Subcutaneous abdominal adipose tissue (tissue), 5 donors: Measurements from ENCODE around the gene SERPIND1.
"Not testable (repeated sequence)": the region's sequence is repeated elsewhere in the genome, so short reads cannot be mapped to it uniquely, and the experiment has no call there.

Experiments used
- H3K27ac ChIP-seq: one replicate; pipeline ENCODE4 v1.7.0; 2013; ENCODE audit warnings: low read depth, mild to moderate bottlenecking, inconsistent platforms, low read length, moderate library complexity
- H3K27me3 ChIP-seq, 5 donors: one replicate each; pipeline ENCODE4 v1.7.0; 2013; ENCODE audit warnings: low read length in 5 of 5, inconsistent platforms in 1 of 5; ENCODE audit not compliant: control insufficient read depth in 5 of 5, insufficient read depth in 4 of 5
- H3K36me3 ChIP-seq, 5 donors: one replicate each; pipeline ENCODE4 v1.7.0; 2013; ENCODE audit warnings: low read length in 5 of 5; ENCODE audit not compliant: control insufficient read depth in 5 of 5, insufficient read depth in 5 of 5
- H3K4me1 ChIP-seq, 5 donors: one replicate each; pipeline ENCODE4 v1.7.0; 2013; ENCODE audit warnings: low read length in 5 of 5, mild to moderate bottlenecking in 3 of 5, moderate library complexity in 1 of 5; ENCODE audit not compliant: control insufficient read depth in 5 of 5, insufficient read depth in 5 of 5
- H3K4me3 ChIP-seq, 5 donors: one replicate each; pipeline ENCODE4 v1.7.0; 2013; ENCODE audit warnings: low read length in 5 of 5, low read depth in 1 of 5
- H3K9ac ChIP-seq, 5 donors: one replicate each; pipeline ENCODE4 v1.7.0; 2013; ENCODE audit warnings: low read length in 5 of 5, mild to moderate bottlenecking in 4 of 5, moderate library complexity in 3 of 5
- H3K9me3 ChIP-seq, 5 donors: one replicate each; pipeline ENCODE4 v1.7.0; 2013; ENCODE audit warnings: low read length in 5 of 5; ENCODE audit not compliant: control insufficient read depth in 5 of 5
- donor health status: healthy.
- donor health status: healthy.
- donor health status: healthy.
- donor health status: healthy.
- donor health status: healthy.

Gene SERPIND1

DNA sequence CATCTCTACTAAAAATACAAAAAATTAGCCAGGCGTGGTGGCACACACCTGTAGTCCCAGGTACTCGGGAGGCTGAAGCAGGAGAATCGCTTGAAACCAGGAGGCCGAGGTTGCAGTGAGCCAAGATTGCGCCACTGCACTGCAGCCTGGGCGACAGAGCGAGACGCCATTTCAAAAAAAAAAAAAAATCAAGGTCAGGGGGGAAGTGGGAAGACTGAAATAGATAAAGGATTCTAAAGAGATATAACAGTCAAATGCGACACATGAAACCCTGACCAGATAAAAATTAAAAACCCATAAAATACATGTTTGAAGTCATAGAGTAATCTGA lies 4.5 kb upstream of the SERPIND1 start:
- not testable (repeated sequence) for H3K9me3 ChIP-seq, H3K9ac ChIP-seq, H3K27ac ChIP-seq, H3K27me3 ChIP-seq, H3K4me3 ChIP-seq, H3K4me1 ChIP-seq
- H3K36me3 ChIP-seq: peaks cover 4 to 46% (median 25%) of the 10 kb centered on the region in 5 donors

DNA sequence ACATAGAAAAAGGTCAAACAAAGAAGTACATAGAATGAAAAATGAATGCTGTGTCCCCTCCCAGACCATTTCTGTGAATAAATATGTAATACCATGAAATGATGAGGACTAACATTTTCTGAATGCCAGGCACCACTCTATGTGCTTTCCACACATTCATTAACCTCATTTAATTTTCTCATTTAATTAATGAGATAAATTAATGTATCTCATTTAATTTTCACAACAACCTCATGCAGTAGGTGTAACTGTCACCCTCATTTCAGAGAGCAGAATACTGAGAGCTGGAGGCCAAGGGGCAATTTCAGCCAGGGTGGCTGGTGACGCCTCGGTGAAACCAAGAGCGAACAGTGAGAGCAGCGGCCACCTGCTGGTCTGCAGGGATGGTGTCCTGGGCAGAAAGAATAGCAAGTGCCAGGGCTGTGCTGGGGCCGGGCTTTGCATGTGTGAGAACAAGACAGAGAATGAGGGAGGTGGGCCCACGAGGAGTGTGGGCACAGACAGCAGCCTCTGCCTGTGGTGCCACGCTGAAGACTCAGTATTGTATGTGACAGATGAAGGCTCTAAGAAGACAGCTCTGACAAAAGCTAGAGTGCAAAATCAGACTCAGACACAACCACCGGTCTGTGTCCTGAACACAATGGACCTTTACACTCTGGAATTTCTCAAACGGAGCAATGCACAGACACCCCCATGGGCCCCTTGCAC lies 1.8 kb upstream of the SERPIND1 start:
- no peak overlapping the region for H3K27ac ChIP-seq
- H3K9me3 ChIP-seq: no peaks in the 10 kb centered on the region
- H3K4me1 ChIP-seq: no peaks in the 10 kb centered on the region
- no peak overlapping the region for H3K9ac ChIP-seq
- no peak overlapping the region for H3K4me3 ChIP-seq
- no peaks in the 10 kb centered on the region for H3K27me3 ChIP-seq
- H3K36me3 ChIP-seq: peaks cover 3 to 36% (median 11%) of the 10 kb centered on the region in 5 donors

DNA sequence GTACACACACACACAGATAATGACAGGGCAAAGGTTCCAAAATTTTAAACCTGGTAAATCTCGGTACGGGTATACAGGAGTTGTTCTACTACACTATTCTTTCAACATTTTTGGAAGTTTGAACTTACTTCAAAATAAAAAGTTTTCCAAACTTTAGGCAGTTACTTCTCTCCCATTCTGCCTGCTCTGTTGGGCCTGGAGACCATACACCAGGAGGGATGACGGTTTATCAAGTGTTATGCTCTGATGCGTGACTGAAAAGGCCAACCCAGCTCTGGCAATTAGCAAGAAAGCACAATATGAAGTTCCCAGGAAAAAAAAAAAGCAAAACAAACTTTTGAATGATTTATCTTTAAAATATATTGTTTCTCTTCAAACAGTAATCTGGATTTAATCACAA lies 969 bp downstream of the SERPIND1 start:
- Histone ChIP-seq H3K36me3 (peaks cover 3 to 48% (median 21%) of the 10 kb centered on the region in 5 donors), H3K9ac (no peak overlapping the region), H3K4me1 (peaks cover 0 to 4% (median 0%) of the 10 kb centered on the region in 5 donors), H3K27me3 (no peaks in the 10 kb centered on the region), H3K9me3 (no peaks in the 10 kb centered on the region), H3K27ac (no peak overlapping the region), H3K4me3 (no peak overlapping the region)

DNA sequence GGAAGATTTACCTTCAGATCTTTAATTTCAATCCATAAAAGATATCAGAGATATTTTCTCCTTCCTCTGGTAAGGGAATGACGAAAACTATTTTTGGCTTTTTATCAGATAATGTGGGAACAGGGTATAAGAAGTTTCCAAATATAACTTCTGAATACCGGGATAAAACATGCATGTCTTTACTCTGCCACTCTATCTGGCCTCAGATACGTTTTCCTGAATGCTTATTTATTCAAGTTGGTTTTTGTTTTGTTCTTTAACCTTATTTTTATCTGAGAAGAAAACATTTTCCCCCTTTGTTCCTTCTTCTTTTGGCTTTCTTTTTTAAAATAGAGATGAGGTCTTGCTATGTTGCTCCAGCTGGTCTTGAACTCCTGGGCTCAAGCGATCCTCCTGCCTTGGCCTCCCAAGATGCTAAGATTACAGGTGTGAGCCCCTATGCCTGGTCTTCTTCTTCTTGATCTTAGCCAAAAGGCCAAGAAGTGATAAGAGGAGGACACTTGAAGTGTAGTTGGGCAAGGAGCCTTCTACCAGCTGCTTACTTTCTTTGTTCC lies 1.5 kb downstream of the SERPIND1 start:
- Histone ChIP-seq H3K9me3 (no peaks in the 10 kb centered on the region), H3K27ac (no peak overlapping the region), H3K36me3 (peaks cover 3 to 52% (median 21%) of the 10 kb centered on the region in 5 donors), H3K27me3 (no peaks in the 10 kb centered on the region), H3K4me1 (peaks cover 0 to 7% (median 0%) of the 10 kb centered on the region in 5 donors), H3K9ac (no peak overlapping the region), H3K4me3 (no peak overlapping the region)

DNA sequence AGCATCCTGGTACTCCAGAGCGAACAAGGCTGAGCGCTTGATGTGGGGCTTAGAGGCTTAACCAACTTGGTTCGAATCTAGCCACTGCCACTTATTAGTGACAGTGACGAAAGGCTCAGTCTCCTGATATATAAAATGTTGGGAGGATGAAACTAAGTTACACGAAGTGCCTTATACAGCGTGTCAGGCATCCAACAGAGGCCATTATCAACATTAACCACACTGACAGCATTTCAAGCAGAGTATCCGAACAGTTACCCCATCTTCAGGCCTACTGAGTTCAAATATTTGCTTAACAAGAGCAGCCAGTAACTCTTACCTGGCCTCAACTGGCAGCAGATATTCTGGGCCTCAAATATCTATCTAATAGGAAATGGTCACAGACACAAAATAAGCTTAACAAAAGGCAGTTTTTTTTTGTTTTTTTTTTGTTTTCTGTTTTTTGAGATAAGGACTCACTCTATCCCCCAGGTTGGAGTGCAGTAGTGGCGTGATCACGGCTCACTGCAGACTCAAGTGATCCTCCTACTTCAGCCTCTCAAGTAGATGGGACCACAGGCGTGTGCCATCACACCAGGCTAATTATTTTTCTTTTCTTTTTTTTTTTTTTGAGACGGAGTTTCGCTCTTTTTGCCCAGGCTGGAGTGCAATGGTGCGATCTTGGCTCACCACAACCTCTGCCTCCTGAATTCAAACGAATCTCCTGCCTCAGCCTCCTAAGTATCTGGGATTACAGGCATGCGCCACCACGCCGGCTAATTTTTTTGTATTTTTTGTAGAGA lies 2.9 kb downstream of the SERPIND1 start:
- Histone ChIP-seq H3K9me3 (no peaks in the 10 kb centered on the region), H3K36me3 (peaks cover 3 to 63% (median 21%) of the 10 kb centered on the region in 5 donors), H3K27ac (no peak overlapping the region), H3K9ac (no peak overlapping the region), H3K27me3 (no peaks in the 10 kb centered on the region), H3K4me3 (no peak overlapping the region), H3K4me1 (peaks cover 0 to 7% (median 0%) of the 10 kb centered on the region in 5 donors)

DNA sequence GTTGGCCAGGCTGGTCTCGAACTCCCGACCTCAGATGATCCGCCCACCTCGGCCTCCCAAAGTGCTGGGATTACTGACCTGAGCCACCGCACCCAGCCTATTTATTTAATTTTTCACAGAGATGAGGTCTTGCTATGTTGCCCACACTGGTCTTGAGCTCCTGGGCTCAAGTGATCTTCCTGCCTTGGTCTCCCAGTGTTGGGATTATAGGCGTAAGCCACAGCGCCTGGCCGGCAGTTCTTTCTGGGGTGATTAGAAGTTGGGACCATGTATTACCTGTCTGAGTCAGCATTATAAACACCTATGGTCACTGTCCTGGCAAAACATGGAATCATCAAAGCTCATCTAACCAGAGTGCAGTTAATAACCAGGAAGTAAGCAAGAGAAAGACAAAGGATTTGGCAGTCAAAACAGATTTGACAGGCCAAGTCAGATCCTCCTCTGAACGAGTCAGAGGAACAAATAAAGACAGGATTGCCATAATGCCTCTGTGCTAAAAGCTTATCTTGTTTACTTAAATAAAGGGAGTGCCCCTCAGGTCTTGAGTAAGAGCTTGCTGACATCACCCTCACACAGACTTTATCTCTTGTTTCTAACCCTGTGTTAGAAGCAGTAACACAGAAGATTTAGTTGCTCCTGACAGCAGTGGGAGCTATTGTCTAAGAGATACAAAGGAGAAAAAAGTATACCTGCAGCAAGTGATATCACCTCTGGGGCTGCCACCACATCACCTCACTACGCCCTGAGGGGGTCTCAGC lies 3.7 kb downstream of the SERPIND1 start:
- no peak overlapping the region for H3K9ac ChIP-seq
- H3K4me1 ChIP-seq: peaks cover 0 to 7% (median 0%) of the 10 kb centered on the region in 5 donors
- H3K27ac ChIP-seq: no peak overlapping the region
- peaks cover 3 to 61% (median 23%) of the 10 kb centered on the region in 5 donors for H3K36me3 ChIP-seq
- no peaks in the 10 kb centered on the region for H3K27me3 ChIP-seq
- no peaks in the 10 kb centered on the region for H3K9me3 ChIP-seq
- no peak overlapping the region for H3K4me3 ChIP-seq

DNA sequence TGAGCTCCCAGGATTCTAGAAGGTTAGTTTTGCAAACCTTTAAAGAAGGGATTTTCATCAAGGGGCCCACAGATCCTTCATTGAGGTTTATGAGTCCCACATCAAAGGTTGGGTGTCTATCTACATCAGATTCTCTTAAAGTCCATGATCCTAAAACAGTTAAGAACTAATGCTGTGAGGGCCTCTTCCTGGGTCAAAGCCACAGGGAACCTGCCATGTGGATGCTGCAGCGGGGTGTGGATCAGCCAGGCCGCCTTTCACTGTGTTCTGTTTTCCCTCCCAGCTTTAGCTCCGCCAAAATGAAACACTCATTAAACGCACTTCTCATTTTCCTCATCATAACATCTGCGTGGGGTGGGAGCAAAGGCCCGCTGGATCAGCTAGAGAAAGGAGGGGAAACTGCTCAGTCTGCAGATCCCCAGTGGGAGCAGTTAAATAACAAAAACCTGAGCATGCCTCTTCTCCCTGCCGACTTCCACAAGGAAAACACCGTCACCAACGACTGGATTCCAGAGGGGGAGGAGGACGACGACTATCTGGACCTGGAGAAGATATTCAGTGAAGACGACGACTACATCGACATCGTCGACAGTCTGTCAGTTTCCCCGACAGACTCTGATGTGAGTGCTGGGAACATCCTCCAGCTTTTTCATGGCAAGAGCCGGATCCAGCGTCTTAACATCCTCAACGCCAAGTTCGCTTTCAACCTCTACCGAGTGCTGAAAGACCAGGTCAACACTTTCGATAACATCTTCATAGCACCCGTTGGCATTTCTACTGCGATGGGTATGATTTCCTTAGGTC lies 5.3 kb downstream of the SERPIND1 start:
- Histone ChIP-seq H3K36me3 (peaks cover 3 to 62% (median 20%) of the 10 kb centered on the region in 5 donors), H3K9me3 (no peaks in the 10 kb centered on the region), H3K27ac (no peak overlapping the region), H3K4me3 (no peak overlapping the region), H3K9ac (no peak overlapping the region), H3K27me3 (no peaks in the 10 kb centered on the region), H3K4me1 (peaks cover 0 to 7% (median 0%) of the 10 kb centered on the region in 5 donors)

DNA sequence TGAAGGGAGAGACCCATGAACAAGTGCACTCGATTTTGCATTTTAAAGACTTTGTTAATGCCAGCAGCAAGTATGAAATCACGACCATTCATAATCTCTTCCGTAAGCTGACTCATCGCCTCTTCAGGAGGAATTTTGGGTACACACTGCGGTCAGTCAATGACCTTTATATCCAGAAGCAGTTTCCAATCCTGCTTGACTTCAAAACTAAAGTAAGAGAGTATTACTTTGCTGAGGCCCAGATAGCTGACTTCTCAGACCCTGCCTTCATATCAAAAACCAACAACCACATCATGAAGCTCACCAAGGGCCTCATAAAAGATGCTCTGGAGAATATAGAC lies 5.9 kb downstream of the SERPIND1 start:
- Histone ChIP-seq H3K9ac (no peak overlapping the region), H3K4me3 (no peak overlapping the region), H3K27me3 (no peaks in the 10 kb centered on the region), H3K36me3 (peaks cover 3 to 60% (median 20%) of the 10 kb centered on the region in 5 donors), H3K4me1 (peaks cover 0 to 7% (median 0%) of the 10 kb centered on the region in 5 donors), H3K9me3 (no peaks in the 10 kb centered on the region), H3K27ac (no peak overlapping the region)

DNA sequence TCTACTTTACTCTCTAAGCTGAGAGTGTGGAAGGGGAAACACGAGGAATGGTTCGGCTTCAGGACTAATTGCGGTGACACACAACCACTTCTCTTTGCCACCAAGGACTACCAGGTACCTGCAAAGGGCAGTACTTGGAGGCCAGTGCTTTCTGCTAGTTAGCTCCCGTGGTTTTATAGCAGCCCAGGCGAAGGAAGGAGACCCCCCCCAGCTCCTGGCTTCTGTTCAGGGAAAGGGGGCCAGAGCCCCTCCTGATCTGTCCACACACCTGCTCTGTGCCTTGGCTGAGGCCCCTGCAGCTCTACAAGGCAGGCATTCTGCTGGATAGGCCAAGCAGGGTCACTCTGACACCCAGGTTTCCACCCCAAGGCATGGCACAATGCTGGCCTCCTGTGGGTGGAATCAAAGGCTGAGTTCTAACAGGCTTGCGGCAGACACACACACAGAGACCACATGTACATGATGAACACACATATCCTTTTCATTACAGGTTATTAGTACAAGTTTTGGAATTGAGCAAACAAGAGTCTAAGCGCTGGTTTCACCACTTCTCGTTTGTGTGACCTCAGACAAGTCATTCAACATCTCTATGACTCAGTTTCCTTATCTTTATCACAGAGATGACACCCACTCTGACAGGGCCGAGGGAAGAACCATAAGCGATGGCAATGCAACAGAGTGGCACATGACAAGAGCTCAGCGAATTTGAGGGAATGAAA lies 7.5 kb downstream of the SERPIND1 start:
- H3K36me3 ChIP-seq: peaks cover 0 to 63% (median 25%) of the 10 kb centered on the region in 5 donors
- no peaks in the 10 kb centered on the region for H3K27me3 ChIP-seq
- H3K4me3 ChIP-seq: no peak overlapping the region
- H3K4me1 ChIP-seq: peaks cover 0 to 7% (median 0%) of the 10 kb centered on the region in 5 donors
- no peak overlapping the region for H3K9ac ChIP-seq
- no peaks in the 10 kb centered on the region for H3K9me3 ChIP-seq
- no peak overlapping the region for H3K27ac ChIP-seq
